NT2/D1 (cell line): ENCODE data around the gene ASNSD1.

Experiments used
- DNase-seq: peaks from one replicate; pipeline ENCODE4 v3.0.0-alpha.2; 2011; ENCODE audit warnings: low read depth, low spot score
- H3K27me3 ChIP-seq: 2 replicates; pipeline ENCODE4 v1.6.0; 2011; ENCODE audit warnings: mild to moderate bottlenecking; ENCODE audit not compliant: insufficient read length, insufficient read depth
- H3K36me3 ChIP-seq: 2 replicates; pipeline ENCODE4 v1.6.1; 2011; ENCODE audit warnings: mild to moderate bottlenecking, low read length, mixed read lengths; ENCODE audit not compliant: insufficient read depth, insufficient read length
- H3K4me1 ChIP-seq: 2 replicates; pipeline ENCODE4 v1.5.1; 2011; ENCODE audit not compliant: insufficient read depth, insufficient read length
- H3K4me3 ChIP-seq: 2 replicates; pipeline ENCODE4 v1.5.1; 2011; ENCODE audit warnings: low read depth; ENCODE audit not compliant: insufficient read length
- H3K9ac ChIP-seq: 2 replicates; pipeline ENCODE4 v1.6.0; 2011; ENCODE audit warnings: low read depth; ENCODE audit not compliant: insufficient read length
- H3K9me3 ChIP-seq: 2 replicates; pipeline ENCODE4 v1.5.1; 2011; ENCODE audit warnings: mild to moderate bottlenecking, low read length; ENCODE audit not compliant: insufficient read depth
- SUZ12 ChIP-seq: IDR thresholded peaks from 2 replicates; pipeline ENCODE4 v1.6.1; 2011; ENCODE audit not compliant: insufficient read length, insufficient read depth; ENCODE audit errors: extremely low read depth
- YY1 ChIP-seq: IDR thresholded peaks from 2 replicates; pipeline ENCODE4 v1.6.1; 2011; ENCODE audit not compliant: insufficient read length, insufficient read depth
- ZNF274 ChIP-seq: IDR thresholded peaks from 2 replicates; pipeline ENCODE4 v1.6.1; 2011; ENCODE audit warnings: mild to moderate bottlenecking, low read depth, low read length

Gene ASNSD1

GRCh38 chr2:189624648-189625355, 36.5 kb upstream of the ASNSD1 start:
- no peak for TF ChIP-seq YY1
- TF ChIP-seq ZNF274, result no peak
- no peak for TF ChIP-seq SUZ12
- Histone ChIP-seq H3K4me1 (no peaks in the 10 kb centered on the region), H3K36me3 (no peaks in the 10 kb centered on the region), H3K9me3 (no peaks in the 10 kb centered on the region), H3K9ac (no peak overlapping the region), H3K4me3 (no peak overlapping the region), H3K27me3 (no peaks in the 10 kb centered on the region)
- DNase-seq, result no peak

- no peak overlapping the region for H3K9ac ChIP-seq
- no peaks in the 10 kb centered on the region for H3K27me3 ChIP-seq
- H3K4me1 ChIP-seq, result no peaks in the 10 kb centered on the region
- DNase-seq, result no peak
- TF ChIP-seq SUZ12, result no peak
- TF ChIP-seq YY1, result no peak
- TF ChIP-seq ZNF274, result no peak
- no peaks in the 10 kb centered on the region for H3K36me3 ChIP-seq
- H3K9me3 ChIP-seq, result no peaks in the 10 kb centered on the region
- no peak overlapping the region for H3K4me3 ChIP-seq
Measured at GRCh38 chr2:189625636-189626035, 35.6 kb upstream of the ASNSD1 start.

GRCh38 chr2:189627789-189628188, 33.5 kb upstream of the ASNSD1 start:
- DNase-seq, result no peak
- no peaks in the 10 kb centered on the region for H3K27me3 ChIP-seq
- H3K9ac ChIP-seq, result no peak overlapping the region
- TF ChIP-seq SUZ12 (no peak), YY1 (no peak), ZNF274 (no peak)
- H3K9me3 ChIP-seq, result no peaks in the 10 kb centered on the region
- H3K36me3 ChIP-seq, result no peaks in the 10 kb centered on the region
- H3K4me3 ChIP-seq, result no peak overlapping the region
- no peaks in the 10 kb centered on the region for H3K4me1 ChIP-seq

GRCh38 chr2:189628817-189629530, 32.3 kb upstream of the ASNSD1 start:
- H3K9ac ChIP-seq, result no peak overlapping the region
- H3K4me1 ChIP-seq, result no peaks in the 10 kb centered on the region
- no peaks in the 10 kb centered on the region for H3K9me3 ChIP-seq
- H3K27me3 ChIP-seq, result no peaks in the 10 kb centered on the region
- DNase-seq, result no peak
- H3K4me3 ChIP-seq, result no peak overlapping the region
- H3K36me3 ChIP-seq, result no peaks in the 10 kb centered on the region
- TF ChIP-seq SUZ12 (no peak), YY1 (no peak), ZNF274 (no peak)

GRCh38 chr2:189629531-189630453, 31.5 kb upstream of the ASNSD1 start:
- H3K9ac ChIP-seq, result no peak overlapping the region
- no peaks in the 10 kb centered on the region for H3K4me1 ChIP-seq
- DNase-seq, result no peak
- no peak overlapping the region for H3K4me3 ChIP-seq
- no peaks in the 10 kb centered on the region for H3K27me3 ChIP-seq
- TF ChIP-seq ZNF274, result no peak
- no peak for TF ChIP-seq SUZ12
- no peak for TF ChIP-seq YY1
- H3K9me3 ChIP-seq, result no peaks in the 10 kb centered on the region
- H3K36me3 ChIP-seq, result no peaks in the 10 kb centered on the region

GRCh38 chr2:189631849-189632248, 29.4 kb upstream of the ASNSD1 start:
- Histone ChIP-seq H3K4me3 (no peak overlapping the region), H3K4me1 (no peaks in the 10 kb centered on the region), H3K9me3 (no peaks in the 10 kb centered on the region), H3K27me3 (no peaks in the 10 kb centered on the region), H3K36me3 (no peaks in the 10 kb centered on the region), H3K9ac (no peak overlapping the region)
- no peak for DNase-seq
- TF ChIP-seq SUZ12 (no peak), ZNF274 (no peak), YY1 (no peak)
